ENCODE measurements around the gene KLHL29. TPM values are rescaled to one million over a fixed set of nuclear protein-coding genes. Genes with fewer than 3 reads are reported as not detected.

The KLHL29 gene
- total RNA-seq, 1 donor from 2014 or later: 12.9 TPM

- no peak for TF ChIP-seq CTCF (IDR thresholded peaks at IDR 0.05)
- ATAC-seq (no peak), DNase-seq (no peak)
- Histone ChIP-seq H3K9me3 (no peaks in the 10 kb centered on the region), H3K27me3 (ENCODE audit: low read depth) (no peaks in the 10 kb centered on the region), H3K4me3 (no peak overlapping the region), H3K27ac (no peak overlapping the region), H3K4me1 (peaks cover 21% of the 10 kb centered on the region), H3K36me3 (no peaks in the 10 kb centered on the region)
- intact Hi-C loops (cut with DNase I): no loop called here
These were observed 186.7 kb downstream of the KLHL29 start for GRCh38 chr2:23571527-23572282.

- Histone ChIP-seq H3K36me3 (no peaks in the 10 kb centered on the region), H3K27ac (no peak overlapping the region), H3K9me3 (no peaks in the 10 kb centered on the region), H3K27me3 (ENCODE audit: low read depth) (no peaks in the 10 kb centered on the region), H3K4me3 (no peak overlapping the region), H3K4me1 (peaks cover under 1% of the 10 kb centered on the region)
- no peak for TF ChIP-seq CTCF (IDR thresholded peaks at IDR 0.05)
- ATAC-seq (peak in 1 of 2 donors; percentile 26), DNase-seq (no peak)
- intact Hi-C loops (cut with DNase I): no loop called here
These were observed 190.1 kb downstream of the KLHL29 start for GRCh38 chr2:23574919-23575654.

GRCh38 chr2:23578964-23579671 lies 194.1 kb downstream of the KLHL29 start:
- intact Hi-C loops (cut with DNase I): no loop called here
- Histone ChIP-seq H3K27me3 (ENCODE audit: low read depth) (no peaks in the 10 kb centered on the region), H3K4me3 (no peak overlapping the region), H3K36me3 (no peaks in the 10 kb centered on the region), H3K27ac (no peak overlapping the region), H3K9me3 (no peaks in the 10 kb centered on the region), H3K4me1 (no peaks in the 10 kb centered on the region)
- no peak for TF ChIP-seq CTCF (IDR thresholded peaks at IDR 0.05)
- no peak for ATAC-seq
- no peak for DNase-seq

GRCh38 chr2:23579674-23580073 lies 194.7 kb downstream of the KLHL29 start:
- Histone ChIP-seq H3K27me3 (ENCODE audit: low read depth) (no peaks in the 10 kb centered on the region), H3K36me3 (no peaks in the 10 kb centered on the region), H3K9me3 (no peaks in the 10 kb centered on the region), H3K4me1 (no peaks in the 10 kb centered on the region), H3K4me3 (no peak overlapping the region), H3K27ac (no peak overlapping the region)
- no peak for DNase-seq
- no peak for TF ChIP-seq CTCF (IDR thresholded peaks at IDR 0.05)
- intact Hi-C loops (cut with DNase I): no loop called here
- ATAC-seq: no peak

GRCh38 chr2:23583467-23583866 lies 198.5 kb downstream of the KLHL29 start:
- Histone ChIP-seq H3K27me3 (ENCODE audit: low read depth) (no peaks in the 10 kb centered on the region), H3K4me1 (no peaks in the 10 kb centered on the region), H3K36me3 (no peaks in the 10 kb centered on the region), H3K9me3 (no peaks in the 10 kb centered on the region), H3K4me3 (no peak overlapping the region), H3K27ac (no peak overlapping the region)
- ATAC-seq: no peak
- peak; percentile 2 for DNase-seq
- intact Hi-C loops (cut with DNase I): no loop called here
- TF ChIP-seq CTCF (IDR thresholded peaks at IDR 0.05): no peak
